ENCODE measurements around the gene ABHD16B. TPM values are rescaled to one million over a fixed set of nuclear protein-coding genes. Genes with fewer than 3 reads are reported as not detected.

The ABHD16B gene
- total RNA-seq, 2 experiments from 2014 or later = not detected

GRCh38 chr20:63859166-63859699 lies 2.1 kb upstream of the ABHD16B start:
- H3K4me3 Mint-ChIP-seq = peak overlapping the region; percentile 16
- TF ChIP-seq, protein P1, sequence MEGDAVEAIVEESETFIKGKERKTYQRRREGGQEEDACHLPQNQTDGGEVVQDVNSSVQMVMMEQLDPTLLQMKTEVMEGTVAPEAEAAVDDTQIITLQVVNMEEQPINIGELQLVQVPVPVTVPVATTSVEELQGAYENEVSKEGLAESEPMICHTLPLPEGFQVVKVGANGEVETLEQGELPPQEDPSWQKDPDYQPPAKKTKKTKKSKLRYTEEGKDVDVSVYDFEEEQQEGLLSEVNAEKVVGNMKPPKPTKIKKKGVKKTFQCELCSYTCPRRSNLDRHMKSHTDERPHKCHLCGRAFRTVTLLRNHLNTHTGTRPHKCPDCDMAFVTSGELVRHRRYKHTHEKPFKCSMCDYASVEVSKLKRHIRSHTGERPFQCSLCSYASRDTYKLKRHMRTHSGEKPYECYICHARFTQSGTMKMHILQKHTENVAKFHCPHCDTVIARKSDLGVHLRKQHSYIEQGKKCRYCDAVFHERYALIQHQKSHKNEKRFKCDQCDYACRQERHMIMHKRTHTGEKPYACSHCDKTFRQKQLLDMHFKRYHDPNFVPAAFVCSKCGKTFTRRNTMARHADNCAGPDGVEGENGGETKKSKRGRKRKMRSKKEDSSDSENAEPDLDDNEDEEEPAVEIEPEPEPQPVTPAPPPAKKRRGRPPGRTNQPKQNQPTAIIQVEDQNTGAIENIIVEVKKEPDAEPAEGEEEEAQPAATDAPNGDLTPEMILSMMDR (IDR thresholded peaks at IDR 0.05) = no peak
- peak overlapping the region; percentile 76 for H3K27ac Mint-ChIP-seq
- ChIA-PET POLR2A (no interaction called here), CTCF (no interaction called here)
- intact Hi-C loops (cut with micrococcal nuclease) = no loop called here
- peaks cover 16% of the 10 kb centered on the region for H3K36me3 Mint-ChIP-seq (ENCODE audit: low read depth)
- DNase-seq = no peak
- no peak for ATAC-seq
- H3K4me1 Mint-ChIP-seq (ENCODE audit: low read depth) = peaks cover 34% of the 10 kb centered on the region
- no peaks in the 10 kb centered on the region for H3K27me3 Mint-ChIP-seq
- H3K9me3 Mint-ChIP-seq = no peaks in the 10 kb centered on the region

GRCh38 chr20:63860325-63861051 lies 810 bp upstream of the ABHD16B start:
- intact Hi-C loops (cut with micrococcal nuclease) = loop anchor here (10.0 kb wide), 1 partner anchor 156 kb away; the partner anchor contains the start of genes ARFRP1 and ZGPAT
- CTCF ChIA-PET = interaction anchor here (1.4 kb wide), 1 partner anchor 153 kb away, joined by 3 read pairs; the partner anchor contains the start of genes ARFRP1 and ZGPAT
- no peaks in the 10 kb centered on the region for H3K27me3 Mint-ChIP-seq
- POLR2A ChIA-PET = interaction anchor here (1.1 kb wide), 1 partner anchor 8 kb away, joined by 3 read pairs; no protein-coding TSS in a partner anchor
- H3K4me3 Mint-ChIP-seq = no peak overlapping the region
- ATAC-seq = no peak
- peaks cover 17% of the 10 kb centered on the region for H3K36me3 Mint-ChIP-seq (ENCODE audit: low read depth)
- no peak overlapping the region for H3K27ac Mint-ChIP-seq
- DNase-seq = no peak
- TF ChIP-seq, protein P1 (IDR thresholded peaks at IDR 0.05) = no peak
- H3K4me1 Mint-ChIP-seq (ENCODE audit: low read depth) = peaks cover 34% of the 10 kb centered on the region
- no peaks in the 10 kb centered on the region for H3K9me3 Mint-ChIP-seq

DNA sequence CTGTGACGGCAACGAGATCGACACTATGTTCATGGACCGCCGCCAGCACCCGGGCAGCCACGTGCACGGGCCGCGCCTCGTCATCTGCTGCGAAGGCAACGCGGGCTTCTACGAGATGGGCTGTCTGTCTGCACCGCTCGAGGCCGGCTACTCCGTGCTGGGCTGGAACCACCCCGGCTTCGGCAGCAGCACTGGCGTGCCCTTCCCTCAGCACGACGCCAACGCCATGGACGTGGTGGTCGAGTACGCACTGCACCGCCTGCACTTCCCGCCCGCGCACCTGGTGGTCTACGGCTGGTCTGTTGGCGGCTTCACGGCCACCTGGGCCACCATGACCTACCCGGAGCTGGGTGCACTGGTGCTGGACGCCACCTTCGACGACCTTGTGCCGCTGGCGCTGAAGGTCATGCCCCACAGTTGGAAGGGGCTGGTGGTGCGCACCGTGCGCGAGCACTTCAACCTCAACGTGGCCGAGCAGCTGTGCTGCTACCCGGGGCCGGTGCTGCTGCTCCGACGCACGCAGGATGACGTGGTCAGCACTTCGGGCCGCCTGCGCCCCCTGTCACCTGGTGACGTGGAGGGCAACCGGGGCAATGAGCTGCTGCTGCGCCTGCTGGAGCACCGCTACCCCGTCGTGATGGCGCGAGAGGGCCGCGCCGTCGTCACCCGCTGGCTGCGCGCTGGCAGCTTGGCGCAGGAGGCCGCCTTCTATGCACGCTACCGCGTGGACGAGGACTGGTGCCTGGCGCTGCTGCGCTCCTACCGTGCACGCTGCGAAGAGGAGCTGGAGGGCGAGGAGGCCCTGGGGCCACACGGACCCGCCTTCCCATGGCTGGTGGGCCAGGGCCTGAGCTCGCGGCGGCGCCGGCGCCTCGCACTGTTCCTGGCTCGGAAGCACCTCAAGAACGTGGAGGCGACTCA lies 943 bp downstream of the ABHD16B start:
- ChIA-PET POLR2A (interaction anchor here (0.7 to 1.6 kb wide), 2 partner anchors 11 to 166 kb away, joined by 3 to 5 read pairs; partner anchors contain the start of gene TNFRSF6B), CTCF (interaction anchor here (1.7 kb wide), 1 partner anchor 11 kb away, joined by 4 read pairs; no protein-coding TSS in a partner anchor)
- Mint-ChIP-seq H3K4me1 (ENCODE audit: low read depth) (peaks cover 34% of the 10 kb centered on the region), H3K36me3 (ENCODE audit: low read depth) (peaks cover 19% of the 10 kb centered on the region), H3K4me3 (no peak overlapping the region), H3K27me3 (no peaks in the 10 kb centered on the region), H3K9me3 (no peaks in the 10 kb centered on the region), H3K27ac (no peak overlapping the region)
- intact Hi-C loops (cut with micrococcal nuclease) = loop anchor here (10.0 kb wide), 1 partner anchor 157 kb away; the partner anchor contains the start of genes ARFRP1 and ZGPAT
- no peak for ATAC-seq
- TF ChIP-seq, protein P1 (IDR thresholded peaks at IDR 0.05) = no peak
- DNase-seq = no peak

- Mint-ChIP-seq H3K4me1 (ENCODE audit: low read depth) (peaks cover 31% of the 10 kb centered on the region), H3K36me3 (ENCODE audit: low read depth) (peaks cover 22% of the 10 kb centered on the region), H3K27ac (peak overlapping the region; percentile 99), H3K4me3 (peak overlapping the region; percentile 98), H3K9me3 (no peaks in the 10 kb centered on the region), H3K27me3 (no peaks in the 10 kb centered on the region)
- ChIA-PET CTCF (interaction anchor here (1.1 to 4.1 kb wide), 7 partner anchors 12 to 156 kb away, joined by 4 to 28 read pairs (median 5); partner anchors contain the start of genes ARFRP1, PRPF6, SAMD10 and ZGPAT), POLR2A (interaction anchor here (1.6 to 5.0 kb wide), 2 partner anchors 12 to 32 kb away, joined by 5 to 25 read pairs; partner anchors contain the start of gene DNAJC5)
- TF ChIP-seq, protein P1 (IDR thresholded peaks at IDR 0.05) = no peak
- intact Hi-C loops (cut with micrococcal nuclease) = loop anchor here (10.0 kb wide), 1 partner anchor 158 kb away; the partner anchor contains the start of genes ARFRP1 and ZGPAT
- ATAC-seq (no peak), DNase-seq (no peak)
Observed at GRCh38 chr20:63863021-63863797, 1.9 kb downstream of the ABHD16B start.
